Middle frontal gyrus (tissue), 1 donor: ENCODE results near the gene KCNH1.

Experiments
- DNase-seq: peaks from one replicate; pipeline ENCODE4 v3.0.0-alpha.2; 2015; ENCODE audit warnings: low spot score; ENCODE audit errors: extremely low spot score

Gene KCNH1

DNA sequence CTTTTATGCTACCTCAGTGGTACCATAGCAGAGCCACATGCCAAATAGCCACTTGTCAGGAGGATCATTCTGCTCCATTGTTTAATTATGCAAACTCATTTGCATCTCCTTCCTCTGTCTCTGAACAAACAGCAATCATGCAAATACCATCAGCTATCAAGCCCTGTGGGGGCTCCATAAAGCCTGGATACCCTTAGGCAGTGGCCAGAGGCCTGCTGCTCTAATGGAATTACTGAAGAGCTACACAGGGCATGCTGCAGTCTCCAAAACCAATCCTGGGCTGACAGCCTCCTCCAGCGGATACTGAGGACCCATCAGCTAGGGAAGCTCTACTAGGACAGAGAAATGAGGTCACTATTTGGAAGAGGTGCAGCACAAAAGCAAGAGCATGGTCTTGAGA is 376.3 kb downstream of the KCNH1 start:
- no peak for DNase-seq

DNA sequence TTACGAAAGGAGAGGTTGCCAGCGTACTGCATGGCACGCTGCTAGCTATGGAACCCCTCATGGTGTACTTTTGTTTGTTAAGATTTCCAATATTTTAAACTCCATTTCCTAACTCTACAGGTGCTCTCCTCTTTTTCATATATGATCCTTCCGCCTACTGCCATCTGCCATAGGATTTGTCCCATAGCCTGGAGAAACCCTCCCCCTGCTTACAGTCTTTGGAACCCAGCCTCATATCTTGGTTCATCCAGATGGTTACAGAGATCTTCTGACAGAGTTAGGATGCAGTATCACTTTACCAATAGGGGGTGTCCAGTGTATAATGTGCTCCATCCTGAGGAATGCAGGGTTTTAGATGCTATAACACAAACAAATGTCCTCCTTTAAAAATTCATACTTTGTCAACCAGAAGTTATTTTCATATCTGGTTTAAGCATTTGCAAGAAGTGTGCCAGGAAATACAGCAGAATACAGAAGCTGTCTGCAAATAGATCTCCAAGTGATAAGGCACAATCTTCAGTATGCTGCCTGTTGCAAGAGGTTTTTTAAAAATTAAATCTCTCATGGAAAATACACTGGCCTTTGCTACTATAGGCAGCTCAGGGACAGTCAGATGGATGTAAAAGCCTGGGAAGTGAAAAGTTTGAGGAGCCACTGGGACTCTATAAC is 377.8 kb downstream of the KCNH1 start:
- DNase-seq, result no peak

DNA sequence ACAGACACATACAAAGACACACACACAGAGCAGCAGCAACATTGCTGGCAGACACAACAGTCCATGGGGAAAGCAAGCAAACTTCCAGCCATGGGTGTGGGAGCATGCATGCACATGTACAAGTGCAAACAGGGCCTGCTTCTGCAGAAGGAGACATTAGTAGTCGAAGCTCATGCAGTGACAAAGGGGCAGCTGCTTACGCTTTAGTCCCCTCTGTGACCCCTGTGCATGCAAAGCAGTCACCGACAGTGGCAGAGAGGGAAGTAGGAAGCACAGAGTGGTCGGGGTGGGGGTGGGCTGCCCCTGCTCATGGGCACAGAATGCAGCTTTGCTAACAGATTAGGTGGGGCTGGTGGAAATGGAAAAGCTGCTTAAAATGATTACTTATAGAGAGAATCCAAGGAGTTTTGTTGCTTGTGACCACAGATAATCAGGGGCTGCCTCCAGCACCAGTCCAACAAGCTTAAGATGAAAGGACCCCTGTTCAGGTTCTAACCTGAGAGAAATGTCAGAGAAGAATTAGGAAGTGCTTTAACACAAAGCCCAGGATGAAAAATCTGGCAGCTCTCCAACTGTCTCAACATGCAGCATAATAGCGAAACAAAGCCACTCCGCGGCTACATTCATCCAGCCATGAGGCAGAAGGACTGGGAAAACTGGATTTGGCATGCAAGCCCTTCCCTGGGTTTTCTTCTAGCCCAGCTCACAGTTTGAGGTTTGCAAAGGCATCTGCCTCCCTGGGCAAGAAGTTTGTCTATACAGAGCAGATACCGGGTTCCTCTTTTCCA is 378.9 kb downstream of the KCNH1 start:
- no peak for DNase-seq

DNA sequence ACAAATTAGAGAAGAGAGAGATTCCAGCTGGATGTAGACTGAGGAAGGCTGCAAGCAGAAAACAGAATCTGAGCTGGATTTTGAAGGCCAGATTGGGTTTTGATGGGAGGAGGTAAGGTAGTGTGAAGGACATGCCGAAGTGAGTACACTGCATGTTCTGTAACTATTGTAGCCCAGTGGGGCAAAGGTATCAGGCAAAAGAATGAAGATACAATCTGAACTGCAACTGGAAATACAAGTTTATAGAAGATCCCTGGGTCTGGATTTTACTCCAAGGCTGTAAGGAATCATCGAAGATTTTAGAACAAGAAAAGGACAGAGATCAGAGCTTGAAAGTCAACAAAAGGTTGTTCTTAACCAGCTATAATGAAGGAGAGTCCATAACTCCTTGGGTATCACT is 382.0 kb downstream of the KCNH1 start:
- no peak for DNase-seq

DNA sequence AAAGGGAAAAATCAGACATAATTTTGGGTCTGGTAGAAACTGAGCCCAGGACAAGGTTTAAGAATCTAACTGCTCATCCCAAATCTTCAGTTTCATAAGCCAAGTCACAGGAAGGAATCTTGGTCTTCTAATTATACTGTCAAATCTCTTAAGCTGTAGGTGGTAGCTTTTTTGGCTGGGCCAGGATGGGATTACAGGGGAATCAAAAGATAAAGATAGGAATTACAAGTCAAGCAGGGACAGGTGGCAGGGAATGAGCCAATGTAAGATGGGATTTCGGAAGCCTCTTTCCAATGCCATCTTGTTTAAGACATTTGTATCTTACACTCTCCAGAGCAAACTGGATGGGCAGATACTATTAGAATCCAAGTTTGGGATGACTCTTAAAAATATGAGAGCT is 383.5 kb downstream of the KCNH1 start:
- DNase-seq, result no peak

DNA sequence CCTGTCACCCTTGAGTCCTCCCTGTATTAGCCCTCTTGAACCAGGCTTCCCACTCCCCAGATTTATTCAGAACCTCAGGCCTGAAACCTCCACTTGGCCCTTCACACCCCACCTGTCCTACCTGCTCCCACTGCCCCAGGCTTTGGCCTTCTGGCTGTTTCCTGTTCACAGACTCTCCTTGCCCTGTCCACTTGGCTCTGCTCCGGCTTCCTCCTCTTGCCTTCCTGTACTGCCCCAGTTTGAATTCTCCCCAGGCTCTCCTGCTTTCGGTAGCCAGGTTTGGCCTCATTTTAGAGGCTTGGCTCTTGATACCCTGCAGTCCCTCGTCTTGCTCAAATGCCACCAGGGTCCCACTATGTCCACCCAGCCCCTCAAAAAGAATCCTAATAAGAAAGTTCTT is 385.2 kb downstream of the KCNH1 start:
- DNase-seq, result no peak

DNA sequence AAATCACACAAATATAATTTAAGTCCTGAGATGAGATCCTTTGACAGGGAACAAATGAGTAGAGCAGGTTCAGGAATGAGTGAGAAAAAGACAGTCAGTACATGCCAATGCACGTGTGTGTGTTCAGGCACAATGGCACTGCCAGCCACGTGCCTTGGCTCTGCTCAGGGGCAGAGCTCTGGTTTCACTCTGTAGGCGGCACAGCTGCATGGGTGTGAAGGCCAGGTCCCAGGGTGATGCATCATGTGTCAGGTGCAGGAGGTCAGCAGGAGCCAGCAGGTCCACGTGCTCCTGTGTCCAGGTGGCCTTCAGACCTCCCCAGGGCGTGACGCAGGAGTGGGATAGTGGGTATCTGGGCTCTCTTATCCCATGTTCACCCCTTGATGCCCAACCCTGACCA is 386.1 kb downstream of the KCNH1 start:
- DNase-seq, result no peak

DNA sequence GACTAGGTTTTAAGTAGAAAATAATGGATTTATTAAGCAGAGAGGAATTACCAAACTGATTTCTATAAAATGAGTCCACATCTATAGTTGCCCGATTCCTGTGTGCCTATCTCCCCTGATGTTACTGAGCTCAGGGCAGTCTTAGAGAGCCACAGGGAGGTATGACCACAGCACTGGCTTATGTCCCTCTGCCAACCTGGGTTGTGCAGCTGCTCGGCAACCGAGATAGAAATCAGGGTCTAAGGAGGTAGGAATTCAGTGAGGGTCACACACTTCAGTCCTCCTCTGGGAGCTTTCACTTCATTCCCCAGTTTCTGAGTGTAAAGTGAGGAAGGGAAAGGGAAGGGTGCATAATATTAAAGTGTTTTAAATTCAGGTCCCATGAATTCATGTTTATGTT is 386.8 kb downstream of the KCNH1 start:
- no peak for DNase-seq

DNA sequence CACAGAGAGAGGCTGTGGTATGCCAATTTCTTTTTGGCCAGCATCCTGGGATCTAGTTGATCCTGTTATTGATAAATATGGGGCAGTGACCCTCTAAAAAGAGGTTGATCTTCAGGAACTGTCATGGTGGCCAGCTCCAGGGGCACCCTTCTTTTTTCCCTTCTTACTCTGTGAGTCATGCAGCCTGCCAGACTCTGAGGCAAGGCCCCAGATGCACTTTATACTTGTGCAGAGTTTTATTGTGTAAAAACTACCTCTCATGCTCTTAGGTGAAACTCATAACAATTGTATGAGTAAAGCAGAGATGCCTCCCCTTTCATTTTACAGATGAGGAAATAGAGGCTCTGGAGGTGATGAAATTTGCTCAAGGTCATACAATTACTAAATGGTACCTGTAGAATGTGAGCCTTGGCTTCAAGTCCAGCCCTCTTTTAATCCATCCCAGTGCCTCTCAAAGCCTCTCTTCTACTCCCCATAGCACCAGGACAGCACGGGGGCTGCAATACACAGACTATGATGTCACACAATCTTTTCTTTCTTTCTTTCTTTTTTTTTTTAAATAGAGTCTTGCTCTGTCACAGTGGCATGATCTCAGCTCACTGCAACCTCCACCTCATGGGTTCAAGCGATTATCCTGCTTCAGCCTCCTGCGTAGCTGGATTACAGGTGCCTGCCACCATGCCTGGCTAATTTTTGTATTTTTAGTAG is 387.8 kb downstream of the KCNH1 start:
- DNase-seq, result no peak

DNA sequence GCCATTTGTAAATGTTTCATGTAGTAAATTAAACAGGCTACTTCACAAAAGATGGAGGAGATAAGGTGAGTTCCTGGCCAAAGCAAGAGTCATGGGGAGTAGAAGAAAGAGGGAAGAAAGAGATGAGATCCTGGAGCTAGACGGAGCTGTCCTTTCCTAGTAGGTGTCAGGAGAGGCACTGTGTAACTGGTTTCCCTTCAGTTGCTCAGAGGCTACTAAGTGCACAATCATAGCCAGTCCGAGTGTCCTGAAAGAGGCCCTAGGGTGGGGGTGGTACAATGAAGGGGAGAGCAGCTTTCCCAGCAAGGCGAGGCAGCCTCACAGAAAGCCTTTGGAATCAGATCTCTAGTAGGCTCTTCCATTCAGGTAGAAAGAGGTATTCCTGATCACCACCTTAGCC is 390.9 kb downstream of the KCNH1 start:
- no peak for DNase-seq

DNA sequence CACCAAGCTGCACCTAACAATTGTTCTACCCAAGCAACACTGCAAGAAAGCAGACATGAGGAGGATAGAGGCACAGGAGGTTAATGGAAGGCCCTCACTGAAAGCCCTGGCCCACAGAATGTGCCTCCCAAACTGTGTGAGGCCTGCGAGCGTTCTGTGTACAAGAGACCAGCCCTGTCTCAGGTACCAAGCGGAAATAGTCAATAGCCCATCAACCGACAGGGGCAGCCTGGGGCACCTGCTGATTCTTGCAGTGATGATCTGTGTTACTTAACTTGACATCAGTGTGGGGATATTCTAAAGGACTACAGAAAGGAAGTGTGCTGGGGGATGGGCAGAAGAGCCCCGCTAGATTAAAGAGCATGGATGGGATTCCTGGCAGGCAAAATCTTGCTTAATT is 392.4 kb downstream of the KCNH1 start:
- DNase-seq, result no peak

DNA sequence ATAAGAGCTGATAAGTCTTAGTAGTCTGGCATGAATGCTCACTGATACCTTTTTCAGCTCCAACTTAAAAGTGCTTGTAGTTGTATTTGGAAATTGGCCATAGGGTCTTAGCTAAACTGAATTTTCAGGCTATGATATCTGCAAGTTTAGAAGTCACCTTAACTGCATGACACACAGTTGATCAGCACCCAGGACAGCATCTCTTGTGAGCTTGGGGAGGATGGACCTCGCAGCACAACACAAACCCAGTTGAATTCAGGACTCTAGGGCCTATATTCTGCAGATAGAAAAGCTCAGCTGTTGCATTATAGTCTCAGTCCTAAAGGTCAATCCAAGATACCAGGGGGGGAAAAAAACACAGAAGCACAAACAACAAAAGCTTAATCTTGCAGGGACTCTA is 394.3 kb downstream of the KCNH1 start:
- DNase-seq, result no peak

DNA sequence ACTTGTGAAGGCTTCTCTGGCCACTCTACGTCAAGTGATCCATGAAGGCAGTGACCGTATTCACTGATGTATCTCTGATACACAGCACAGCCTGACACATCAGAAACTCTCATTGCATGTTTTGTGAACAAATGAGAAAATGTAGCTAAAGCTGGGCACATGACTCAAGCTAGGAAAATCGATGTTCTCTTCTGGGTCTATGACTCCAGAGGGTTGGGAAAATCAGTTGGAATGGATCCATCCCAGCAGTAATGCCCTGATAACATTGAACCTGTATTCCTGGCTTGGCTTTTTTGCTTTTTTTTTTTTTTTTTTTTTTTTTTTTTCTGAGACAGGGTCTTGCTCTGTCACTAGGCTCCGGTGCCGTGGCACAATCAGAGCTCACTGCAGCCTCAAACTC is 395.7 kb downstream of the KCNH1 start:
- DNase-seq, result no peak

DNA sequence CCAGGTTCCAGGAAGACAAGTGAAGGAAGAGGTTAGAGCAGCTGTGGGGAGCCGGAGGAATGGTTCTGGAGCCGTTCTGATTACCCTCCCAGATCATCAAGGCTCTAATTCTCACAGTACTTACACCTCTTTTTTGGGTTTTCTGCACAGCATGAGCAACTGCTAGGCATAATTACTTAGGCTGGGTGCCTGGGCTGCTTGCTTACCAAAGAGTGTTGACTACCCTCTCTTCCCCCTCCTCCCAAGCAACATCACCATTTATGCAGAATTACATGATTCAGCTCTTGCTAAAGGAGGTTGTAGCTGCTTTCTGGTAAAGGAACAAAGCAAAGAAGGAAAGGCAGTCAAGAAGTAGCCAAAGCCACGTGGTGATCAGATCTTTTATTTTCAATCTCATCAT is 397.2 kb downstream of the KCNH1 start:
- peak; percentile 52 for DNase-seq

DNA sequence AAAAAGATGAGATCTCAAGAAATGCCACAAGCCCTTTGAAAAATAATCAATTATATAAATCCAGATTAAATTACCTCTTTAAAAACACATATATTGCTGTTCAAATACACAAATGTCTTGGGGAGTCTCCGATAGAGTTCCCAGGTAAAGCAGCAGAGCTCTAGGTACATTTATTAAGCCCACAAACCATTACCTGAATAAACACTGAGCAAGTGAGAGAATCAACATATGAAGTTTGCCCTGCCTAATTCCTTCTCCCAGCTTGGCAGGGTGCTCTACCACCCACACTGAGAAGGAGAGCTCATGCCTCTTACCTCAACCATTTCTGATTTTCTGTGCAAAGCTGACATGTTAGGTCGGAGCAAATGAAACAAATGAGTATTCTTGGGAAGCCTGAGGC is 402.4 kb downstream of the KCNH1 start:
- DNase-seq, result no peak

DNA sequence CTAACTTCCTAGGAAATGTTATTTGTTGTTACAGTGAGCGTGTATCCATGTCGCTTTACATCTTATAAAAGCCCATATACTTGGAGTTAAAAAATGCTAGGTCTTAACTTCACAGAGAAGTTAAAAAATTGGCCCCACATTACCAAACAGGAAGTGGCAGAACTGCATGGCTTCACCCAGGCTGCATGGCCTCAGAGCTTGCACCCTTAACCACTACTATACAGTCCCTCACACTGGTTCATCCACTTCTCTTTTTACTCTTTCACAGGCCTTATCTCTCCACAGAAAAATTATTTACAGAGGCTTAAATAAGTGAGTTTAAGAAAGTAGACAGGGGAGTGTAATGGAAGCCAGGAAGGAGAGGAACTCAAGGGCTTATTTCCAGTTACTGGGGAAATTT is 402.8 kb downstream of the KCNH1 start:
- no peak for DNase-seq

DNA sequence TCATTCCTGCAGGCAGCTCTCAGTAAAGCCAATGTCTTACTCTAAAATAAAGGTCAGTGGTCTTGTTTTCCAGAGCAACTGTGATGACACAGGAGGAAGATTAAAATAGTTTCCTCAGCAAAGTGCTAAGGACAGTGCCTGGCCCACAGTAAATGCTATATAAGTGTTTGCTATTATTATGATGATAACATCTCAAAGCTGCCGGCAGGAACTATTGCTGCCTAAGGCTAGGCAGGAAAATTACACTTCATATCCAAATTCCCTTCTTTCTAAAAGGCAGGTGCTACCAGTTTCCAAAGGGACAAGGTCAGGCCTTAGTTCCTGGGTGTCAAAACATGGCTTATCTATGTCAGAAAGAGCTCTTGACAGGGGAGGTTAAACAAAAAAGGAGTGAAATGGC is 403.9 kb downstream of the KCNH1 start:
- DNase-seq, result no peak

DNA sequence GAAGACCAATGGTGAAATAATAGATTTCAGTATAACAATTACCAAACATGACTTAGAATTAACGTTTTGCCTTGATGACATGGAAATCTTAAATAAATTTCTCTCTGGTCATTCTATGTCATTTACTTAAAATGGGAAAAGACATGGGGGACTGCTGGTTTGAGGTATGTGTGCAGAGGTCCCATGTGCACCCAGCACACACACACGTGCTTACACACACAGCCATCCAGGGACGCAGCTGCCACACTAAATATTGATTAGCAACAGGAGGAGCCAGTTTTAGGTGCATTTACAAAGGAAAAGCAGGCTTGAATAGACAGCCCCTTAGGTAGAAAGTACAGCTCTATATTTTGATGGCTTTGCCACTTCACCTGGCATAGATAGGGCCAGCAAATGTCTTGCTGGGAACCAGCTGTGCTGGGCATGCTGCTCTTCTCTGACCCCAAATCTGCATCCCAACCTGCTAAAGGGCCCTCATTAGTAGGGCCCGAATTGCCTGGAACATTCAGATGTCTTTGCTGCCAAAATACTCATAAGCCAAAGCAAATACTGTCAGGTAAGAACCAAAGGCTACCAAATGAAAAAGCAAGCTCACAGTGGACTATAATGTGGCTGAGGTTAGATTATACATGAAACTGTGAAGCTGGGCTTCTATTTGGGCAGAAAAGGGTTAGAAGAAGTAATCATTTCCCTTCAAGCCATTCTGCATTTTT is 405.4 kb downstream of the KCNH1 start:
- no peak for DNase-seq

DNA sequence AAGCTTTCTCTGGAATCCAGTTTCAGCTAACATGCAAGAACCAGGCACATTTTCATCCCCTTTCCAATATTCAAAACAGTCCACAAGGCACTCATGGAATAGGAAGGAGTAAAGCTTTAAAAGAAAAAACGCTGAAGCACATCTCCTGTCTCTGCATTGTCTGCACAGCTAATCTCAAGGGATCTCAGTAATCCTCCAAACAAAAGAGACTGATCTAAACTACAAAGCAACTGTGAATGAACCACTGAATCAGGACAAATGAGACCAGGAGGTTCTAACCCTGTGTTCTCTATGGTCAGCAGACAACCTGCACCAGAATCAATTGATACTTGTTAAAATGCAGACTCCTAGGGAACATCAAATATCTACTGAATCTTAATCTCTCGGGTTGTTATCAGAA is 406.2 kb downstream of the KCNH1 start:
- no peak for DNase-seq

DNA sequence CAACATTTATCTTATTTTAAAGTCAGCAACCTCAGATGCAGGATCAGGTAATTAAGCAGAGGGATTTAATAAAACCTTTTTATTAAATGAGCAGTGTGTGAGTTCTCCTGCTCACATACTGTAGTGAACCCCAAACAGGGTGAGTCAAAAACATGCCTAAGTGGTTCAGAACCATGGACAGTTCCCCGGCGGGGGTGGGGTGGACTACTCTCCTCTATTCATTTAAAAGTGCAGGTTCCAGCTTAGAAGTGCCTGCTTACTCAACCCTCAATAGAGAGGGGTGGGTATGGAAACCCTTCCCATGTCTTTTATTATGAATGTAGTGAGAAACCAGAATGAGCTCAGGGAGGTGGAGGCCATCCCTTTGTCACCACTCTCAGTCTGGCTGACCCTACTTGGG is 407.3 kb downstream of the KCNH1 start:
- DNase-seq, result no peak

DNA sequence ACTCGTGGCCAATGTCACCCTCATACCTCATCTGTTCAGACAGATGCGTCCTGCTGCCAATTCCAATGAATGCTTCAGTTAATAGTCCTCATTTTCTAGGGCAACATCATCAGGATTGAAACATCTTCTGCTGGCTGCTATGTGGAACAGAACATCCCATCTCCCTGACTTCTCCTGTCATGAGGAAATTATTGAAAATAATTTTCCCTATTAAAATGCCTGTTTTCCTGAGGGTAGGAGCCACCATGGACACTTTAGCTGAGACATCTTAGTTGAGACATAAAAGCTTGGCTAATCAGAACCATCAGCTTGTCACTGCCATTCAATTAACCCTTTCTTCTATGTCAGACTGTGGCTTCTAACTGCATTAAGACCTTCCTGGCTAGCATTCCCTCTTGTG is 409.2 kb downstream of the KCNH1 start:
- DNase-seq, result no peak

DNA sequence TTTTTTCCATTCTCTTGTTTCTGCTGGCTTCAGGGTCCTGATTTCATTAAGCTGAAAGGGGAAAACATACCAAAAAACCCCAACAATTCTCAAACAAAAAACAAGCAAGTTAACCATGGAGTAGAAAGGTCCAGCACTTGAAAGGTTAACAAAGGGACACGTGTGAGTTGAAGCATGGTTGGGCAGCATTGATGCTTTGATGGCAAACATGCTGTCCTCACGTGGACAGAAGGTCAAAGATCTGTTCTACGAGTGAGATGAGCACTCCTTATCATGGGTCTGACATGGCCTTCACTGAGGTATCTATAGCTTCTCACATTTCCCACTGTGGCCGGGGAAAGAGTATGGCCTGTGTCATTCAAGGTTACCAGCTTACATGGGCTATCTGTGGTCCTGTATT is 410.3 kb downstream of the KCNH1 start:
- DNase-seq, result no peak
